ENCODE data around the gene VPS37D.

- TF ChIP-seq POLR2AphosphoS5 (IDR thresholded peaks at IDR 0.05; ENCODE audit: low read depth, low read length) = no peak
- TF ChIP-seq CTCF (IDR thresholded peaks at IDR 0.05) = no peak
- no peak for TF ChIP-seq SIN3A (IDR thresholded peaks at IDR 0.05; ENCODE audit: borderline replicate concordance, insufficient read depth, low read depth, low read length)
- no peak for TF ChIP-seq REST (IDR thresholded peaks at IDR 0.05; ENCODE audit: insufficient read depth in 1 of 2, low read depth in 2 of 2, low read length in 1 of 2)
Observed at GRCh38 chr7:73623798-73624668, 43.6 kb upstream of the VPS37D start, which contains the start of gene MLXIPL.
